ENCODE measurements around the gene TSPAN18. TPM values are rescaled to one million over a fixed set of nuclear protein-coding genes. Genes with fewer than 3 reads are reported as not detected.

The TSPAN18 gene
- total and polyA plus RNA-seq, 2 of the 8 experiments (the other 6 are each of a cell fraction or from before 2014, with no cell fraction given): 5.2 to 10.2 TPM

GRCh38 chr11:44966694-44967093 is 239.9 kb downstream of the TSPAN18 start:
- Histone ChIP-seq H3K4me3 (ENCODE audit: extremely low read depth in 1 of 4, insufficient read depth in 2 of 4, low read depth in 3 of 4, low read length in 4 of 4) (no peak overlapping the region), H4K5ac (ENCODE audit: insufficient read length, low read depth, low read length) (no peak overlapping the region), H3K79me2 (ENCODE audit: control insufficient read depth in 1 of 2, insufficient read depth in 2 of 2, low read length in 2 of 2) (no peaks in the 10 kb centered on the region), H3K27ac (ENCODE audit: low read depth, low read length) (no peak overlapping the region), H3K56ac (replicated peaks; ENCODE audit: insufficient read length, low read depth, low read length) (no peak overlapping the region), H3K4me1 (replicated peaks in 1 of 4; ENCODE audit: control insufficient read depth in 3 of 4, insufficient read depth in 4 of 4, low read length in 3 of 4) (peaks cover 8 to 29% (median 19%) of the 10 kb centered on the region in 4 experiments), H3K9me3 (ENCODE audit: insufficient read depth in 2 of 2, low read depth in 1 of 2, low read length in 1 of 2) (no peaks in the 10 kb centered on the region), H2BK15ac (ENCODE audit: low read length) (no peak overlapping the region), H3K23me2 (ENCODE audit: low read depth, low read length) (no peaks in the 10 kb centered on the region), H2BK12ac (ENCODE audit: low read depth, low read length) (no peak overlapping the region), H2BK20ac (ENCODE audit: low read length) (no peak overlapping the region), H2AK5ac (ENCODE audit: low read depth, low read length) (no peak overlapping the region), H3K27me3 (replicated peaks in 1 of 4; ENCODE audit: control insufficient read depth in 3 of 4, extremely low read depth in 1 of 4, insufficient read depth in 3 of 4, low read length in 3 of 4) (no peaks in the 10 kb centered on the region; a peak in 2 of 7 replicates), H3K18ac (ENCODE audit: extremely low read depth, low read length) (no peak overlapping the region), H3K9ac (replicated peaks in 1 of 4; ENCODE audit: extremely low read depth in 1 of 4, low read depth in 3 of 4, low read length in 3 of 4) (no peak overlapping the region), H2BK5ac (ENCODE audit: low read depth, low read length) (no peak overlapping the region), H3K4ac (replicated peaks; ENCODE audit: insufficient read length, low read depth, low read length) (no peak overlapping the region), H3K23ac (ENCODE audit: insufficient read length) (no peak overlapping the region), H4K91ac (replicated peaks; ENCODE audit: insufficient read length, low read length) (no peak overlapping the region), H4K8ac (ENCODE audit: extremely low read depth, insufficient read depth, low read length) (no peak overlapping the region), H2BK120ac (replicated peaks; ENCODE audit: low read depth, low read length) (no peak overlapping the region), H3K79me1 (ENCODE audit: low read depth, low read length) (no peaks in the 10 kb centered on the region), H2AFZ (ENCODE audit: low read length) (no peak overlapping the region), H3K14ac (ENCODE audit: insufficient read length) (no peak overlapping the region), H3K36me3 (ENCODE audit: control insufficient read depth in 2 of 4, insufficient read depth in 4 of 4, low read length in 3 of 4) (no peaks in the 10 kb centered on the region), H4K20me1 (replicated peaks in 1 of 2; ENCODE audit: control insufficient read depth in 1 of 2, insufficient read depth in 2 of 2, low read length in 2 of 2) (no peaks in the 10 kb centered on the region), H3K4me2 (ENCODE audit: insufficient read depth in 1 of 2, low read depth in 2 of 2, low read length in 2 of 2) (no peak overlapping the region)
- WGBS, 2 experiments (ENCODE audit: extremely low coverage in 1 of 2, insufficient coverage in 1 of 2, insufficient read length in 1 of 2, insufficient replicate concordance in 2 of 2, low coverage in 1 of 2, low lambda C conversion rate in 2 of 2, missing lambda C conversion rate in 1 of 2): 88% methylated on average over 6 of the region's 6 CpGs; no CpG with 5 or more reads in 1 of the 2 experiments
- ChIA-PET CTCF (ENCODE audit: partially characterized antibody) (interaction anchor here (1.6 to 38.2 kb wide), 5 partner anchors 6 to 137 kb away, joined by 3 to 731 read pairs (median 261); no protein-coding TSS in a partner anchor), POLR2A (ENCODE audit: partially characterized antibody) (interaction anchor here (3.7 kb wide), 1 partner anchor 12 kb away, joined by 16 read pairs; no protein-coding TSS in a partner anchor)
- DNase-seq (ENCODE audit: low read depth in 1 of 2, low spot score in 2 of 2) (no peak), FAIRE-seq (no peak)
- TF ChIP-seq CBX5 (IDR thresholded peaks at IDR 0.05; ENCODE audit: low read depth, low read length) (no peak), NRF1 (IDR thresholded peaks at IDR 0.05; ENCODE audit: low read depth, low read length) (no peak), RFX5 (IDR thresholded peaks at IDR 0.05; ENCODE audit: borderline replicate concordance, low read depth, low read length) (no peak), BCL11A (IDR thresholded peaks at IDR 0.05; ENCODE audit: low read depth in 2 of 2, low read length in 2 of 2) (no peak), CEBPB (IDR thresholded peaks at IDR 0.05; ENCODE audit: low read depth, low read length) (no peak), SP2 (IDR thresholded peaks at IDR 0.05; ENCODE audit: low read length) (no peak), NANOG (IDR thresholded peaks at IDR 0.05; ENCODE audit: insufficient read depth, low read depth, low read length, poor library complexity, severe bottlenecking) (no peak), CREB1 (IDR thresholded peaks at IDR 0.05) (no peak), EGR1 (IDR thresholded peaks at IDR 0.05; ENCODE audit: borderline replicate concordance, low read depth, low read length) (no peak), SRF (IDR thresholded peaks at IDR 0.05; ENCODE audit: low read depth, low read length) (no peak), SP4 (IDR thresholded peaks at IDR 0.05; ENCODE audit: low read length) (no peak), ATF3 (IDR thresholded peaks at IDR 0.05; ENCODE audit: insufficient read depth, low read depth, low read length) (no peak), KDM4A (IDR thresholded peaks at IDR 0.05; ENCODE audit: low read depth, low read length, severe bottlenecking) (no peak), TEAD4 (IDR thresholded peaks at IDR 0.05; ENCODE audit: low read depth, low read length) (no peak), CHD2 (IDR thresholded peaks at IDR 0.05; ENCODE audit: low read length) (no peak), TBP (IDR thresholded peaks at IDR 0.05; ENCODE audit: low read depth, low read length) (no peak)
